HG02588 (cell line): Measurements from ENCODE around the gene GLIPR1L1.
"Not testable (repeated sequence)": the region's sequence is repeated elsewhere in the genome, so short reads cannot be mapped to it uniquely, and the experiment has no call there.

ENCODE experiments used
- ATAC-seq: cut with Tn5 transposase; IDR thresholded peaks from one replicate; pipeline ENCODE4 v1.9.1; 2021; ENCODE audit warnings: mild to moderate bottlenecking, moderate library complexity; ENCODE audit not compliant: unreplicated experiment

GLIPR1L1 gene

GRCh38 chr12:75334384-75335030 is at the start of gene GLIPR1L1:
Gene GLIPR1L1, plus strand, starts transcription at chr12:75334670. Its CDS starts 59 bp downstream, at chr12:75334729.
- ATAC-seq: peak; percentile 54

- no peak for ATAC-seq
These were observed 45.6 kb upstream of the GLIPR1L1 start for GRCh38 chr12:75288860-75289259.

GRCh38 chr12:75289753-75290152 is 44.7 kb upstream of the GLIPR1L1 start:
- no peak for ATAC-seq

GRCh38 chr12:75291014-75291413 is 43.5 kb upstream of the GLIPR1L1 start:
- ATAC-seq: no peak

GRCh38 chr12:75294336-75294735 is 40.1 kb upstream of the GLIPR1L1 start:
- no peak for ATAC-seq

GRCh38 chr12:75294797-75295196 is 39.7 kb upstream of the GLIPR1L1 start:
- ATAC-seq: no peak

GRCh38 chr12:75302225-75302624 is 32.2 kb upstream of the GLIPR1L1 start:
- no peak for ATAC-seq

GRCh38 chr12:75302781-75303180 is 31.7 kb upstream of the GLIPR1L1 start:
- no peak for ATAC-seq

- ATAC-seq: no peak
These were observed 28.8 kb upstream of the GLIPR1L1 start for GRCh38 chr12:75305412-75306332.

GRCh38 chr12:75308279-75308678 is 26.2 kb upstream of the GLIPR1L1 start:
- ATAC-seq: no peak

GRCh38 chr12:75311369-75311768 is 23.1 kb upstream of the GLIPR1L1 start:
- no peak for ATAC-seq

GRCh38 chr12:75315518-75315917 is 19.0 kb upstream of the GLIPR1L1 start:
- ATAC-seq: no peak

GRCh38 chr12:75317784-75318183 is 16.7 kb upstream of the GLIPR1L1 start:
- ATAC-seq: no peak

GRCh38 chr12:75322464-75322863 is 12.0 kb upstream of the GLIPR1L1 start:
- ATAC-seq: no peak

- ATAC-seq: no peak
These were observed 10.8 kb upstream of the GLIPR1L1 start for GRCh38 chr12:75323663-75324062.

- no peak for ATAC-seq
These were observed 6.8 kb upstream of the GLIPR1L1 start for GRCh38 chr12:75327642-75328041.

- peak; percentile 90 for ATAC-seq
These were observed 4.3 kb upstream of the GLIPR1L1 start, which contains the start of gene CAPS2 for GRCh38 chr12:75329918-75330826. Gene CAPS2, minus strand, starts transcription at chr12:75330324. Its CDS starts 3,826 bp downstream, at chr12:75326498.

GRCh38 chr12:75337905-75338304 is 3.4 kb downstream of the GLIPR1L1 start:
- ATAC-seq: peak; percentile 50

GRCh38 chr12:75341873-75342272 is 7.4 kb downstream of the GLIPR1L1 start:
- no peak for ATAC-seq

GRCh38 chr12:75345531-75345930 is 11.1 kb downstream of the GLIPR1L1 start:
- ATAC-seq: no peak

GRCh38 chr12:75346215-75346614 is 11.7 kb downstream of the GLIPR1L1 start:
- ATAC-seq: not testable (repeated sequence)
